Progenitor cell of endocrine pancreas (in vitro differentiated cells): Measurements from ENCODE around the gene MX2. TPM values are rescaled to one million over a fixed set of nuclear protein-coding genes. Genes with fewer than 3 reads are reported as not detected.

Experiments
- DNase-seq: peaks from one replicate; pipeline ENCODE4 v3.0.0; 2021; ENCODE audit warnings: low spot score; ENCODE audit not compliant: unreplicated experiment
- H3K27ac Mint-ChIP-seq: 2 replicates; pipeline ENCODE4 v1.8.0; 2021; ENCODE audit warnings: mild to moderate bottlenecking, moderate library complexity, mixed read lengths
- H3K27me3 Mint-ChIP-seq: 2 replicates; pipeline ENCODE4 v1.8.0; 2021; ENCODE audit warnings: mixed read lengths
- H3K36me3 Mint-ChIP-seq: 2 replicates; pipeline ENCODE4 v1.8.0; 2022; ENCODE audit warnings: mixed read lengths; ENCODE audit not compliant: insufficient read depth
- H3K4me1 Mint-ChIP-seq: 2 replicates; pipeline ENCODE4 v1.8.0; 2021; ENCODE audit warnings: low read depth, mixed read lengths
- H3K4me3 Mint-ChIP-seq: 2 replicates; pipeline ENCODE4 v1.8.0; 2021; ENCODE audit warnings: low read depth, mild to moderate bottlenecking, moderate library complexity, mixed read lengths
- H3K9me3 Mint-ChIP-seq: 2 replicates; pipeline ENCODE4 v1.8.0; 2021; ENCODE audit warnings: low read depth, mixed read lengths
- CTCF ChIP-seq: fragments of 200-600 bp; sonication (generic); IDR thresholded peaks from one replicate; pipeline ENCODE4 v1.5.0; 2021; ENCODE audit warnings: antibody characterized with exemption, mild to moderate bottlenecking; ENCODE audit not compliant: unreplicated experiment
- total RNA-seq: library from RNA; stranded (reverse); gene quantifications from 2 replicates; pipeline ENCODE4 v1.2.1, GENCODE V29; 2021

The MX2 gene
- total RNA-seq, 1 donor from 2014 or later = 0.86 TPM

GRCh38 chr21:41405321-41405720 lies 43.5 kb downstream of the MX2 start:
- no peak for TF ChIP-seq CTCF
- no peak overlapping the region for H3K4me3 Mint-ChIP-seq
- no peak overlapping the region for H3K27ac Mint-ChIP-seq
- H3K36me3 Mint-ChIP-seq = no peaks in the 10 kb centered on the region
- no peaks in the 10 kb centered on the region for H3K9me3 Mint-ChIP-seq
- H3K27me3 Mint-ChIP-seq = peaks cover 21% of the 10 kb centered on the region
- H3K4me1 Mint-ChIP-seq = peaks cover 1% of the 10 kb centered on the region
- DNase-seq = no peak

GRCh38 chr21:41406340-41406739 lies 44.5 kb downstream of the MX2 start:
- Mint-ChIP-seq H3K9me3 (no peaks in the 10 kb centered on the region), H3K36me3 (no peaks in the 10 kb centered on the region), H3K27me3 (peaks cover 21% of the 10 kb centered on the region), H3K27ac (no peak overlapping the region), H3K4me3 (no peak overlapping the region), H3K4me1 (peaks cover 1% of the 10 kb centered on the region)
- DNase-seq = no peak
- TF ChIP-seq CTCF = no peak

- DNase-seq = no peak
- H3K4me1 Mint-ChIP-seq = peaks cover 1% of the 10 kb centered on the region
- H3K27me3 Mint-ChIP-seq = peaks cover 21% of the 10 kb centered on the region
- H3K36me3 Mint-ChIP-seq = no peaks in the 10 kb centered on the region
- H3K27ac Mint-ChIP-seq = no peak overlapping the region
- peaks cover 12% of the 10 kb centered on the region for H3K9me3 Mint-ChIP-seq
- no peak overlapping the region for H3K4me3 Mint-ChIP-seq
- no peak for TF ChIP-seq CTCF
Observed at GRCh38 chr21:41407541-41408460, 46.0 kb downstream of the MX2 start.

GRCh38 chr21:41410361-41410760 lies 48.5 kb downstream of the MX2 start:
- H3K9me3 Mint-ChIP-seq = peaks cover 31% of the 10 kb centered on the region
- DNase-seq = no peak
- no peak overlapping the region for H3K4me3 Mint-ChIP-seq
- H3K36me3 Mint-ChIP-seq = no peaks in the 10 kb centered on the region
- no peak for TF ChIP-seq CTCF
- no peaks in the 10 kb centered on the region for H3K4me1 Mint-ChIP-seq
- H3K27ac Mint-ChIP-seq = no peak overlapping the region
- peaks cover 21% of the 10 kb centered on the region for H3K27me3 Mint-ChIP-seq

GRCh38 chr21:41410767-41411448 lies 49.1 kb downstream of the MX2 start:
- no peak overlapping the region for H3K27ac Mint-ChIP-seq

More at GRCh38 chr21:41410767-41411448, 49.1 kb downstream of the MX2 start:
- H3K4me1 Mint-ChIP-seq = no peaks in the 10 kb centered on the region
- H3K4me3 Mint-ChIP-seq = no peak overlapping the region
- TF ChIP-seq CTCF = no peak
- H3K36me3 Mint-ChIP-seq = no peaks in the 10 kb centered on the region
- peaks cover 34% of the 10 kb centered on the region for H3K9me3 Mint-ChIP-seq
- peaks cover 21% of the 10 kb centered on the region for H3K27me3 Mint-ChIP-seq
- no peak for DNase-seq
